ENCODE measurements around the gene NOL3. TPM values are rescaled to one million over a fixed set of nuclear protein-coding genes. Genes with fewer than 3 reads are reported as not detected.

NOL3 gene
- total RNA-seq, 3 donors from 2014 or later = 0.99 to 3.7 (median 1.4) TPM

DNA sequence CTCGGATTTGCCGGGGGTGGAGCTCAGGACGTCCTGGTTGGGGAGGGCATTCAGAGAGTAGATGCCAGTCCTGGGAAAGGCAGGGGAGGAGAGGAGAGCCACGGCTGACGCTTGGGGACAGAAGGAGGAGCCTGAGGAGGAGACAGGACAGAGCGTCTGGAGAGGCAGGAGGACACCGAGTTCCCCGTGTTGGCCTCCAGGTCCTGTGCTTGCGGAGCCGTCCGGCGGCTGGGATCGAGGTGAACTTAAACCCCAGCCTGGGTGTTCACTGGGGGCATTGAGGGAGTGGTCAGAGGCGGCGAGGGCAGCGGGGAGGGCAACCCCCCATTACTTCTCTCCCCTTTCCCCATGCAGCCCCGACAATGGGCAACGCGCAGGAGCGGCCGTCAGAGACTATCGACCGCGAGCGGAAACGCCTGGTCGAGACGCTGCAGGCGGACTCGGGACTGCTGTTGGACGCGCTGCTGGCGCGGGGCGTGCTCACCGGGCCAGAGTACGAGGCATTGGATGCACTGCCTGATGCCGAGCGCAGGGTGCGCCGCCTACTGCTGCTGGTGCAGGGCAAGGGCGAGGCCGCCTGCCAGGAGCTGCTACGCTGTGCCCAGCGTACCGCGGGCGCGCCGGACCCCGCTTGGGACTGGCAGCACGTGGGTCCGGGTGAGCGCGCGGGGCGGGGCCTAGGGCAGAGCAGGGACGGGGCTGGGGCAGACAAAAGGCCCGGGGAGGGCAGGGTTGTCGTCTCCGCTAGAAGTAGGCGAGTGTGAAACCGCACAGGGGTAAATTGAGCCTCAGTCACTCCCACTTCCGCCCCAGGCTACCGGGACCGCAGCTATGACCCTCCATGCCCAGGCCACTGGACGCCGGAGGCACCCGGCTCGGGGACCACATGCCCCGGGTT, 3.7 kb downstream of the NOL3 start:
- DNase-seq (peak; percentile 50), ATAC-seq (peak; percentile 82 to 85)
- Mint-ChIP-seq H3K27me3 (ENCODE audit: low read depth) (peaks cover 43% of the 10 kb centered on the region), H3K36me3 (ENCODE audit: insufficient read depth) (no peaks in the 10 kb centered on the region), H3K4me1 (ENCODE audit: low read depth) (peaks cover 33% of the 10 kb centered on the region), H3K4me3 (peak overlapping the region; percentile 78), H3K9me3 (no peaks in the 10 kb centered on the region)

DNA sequence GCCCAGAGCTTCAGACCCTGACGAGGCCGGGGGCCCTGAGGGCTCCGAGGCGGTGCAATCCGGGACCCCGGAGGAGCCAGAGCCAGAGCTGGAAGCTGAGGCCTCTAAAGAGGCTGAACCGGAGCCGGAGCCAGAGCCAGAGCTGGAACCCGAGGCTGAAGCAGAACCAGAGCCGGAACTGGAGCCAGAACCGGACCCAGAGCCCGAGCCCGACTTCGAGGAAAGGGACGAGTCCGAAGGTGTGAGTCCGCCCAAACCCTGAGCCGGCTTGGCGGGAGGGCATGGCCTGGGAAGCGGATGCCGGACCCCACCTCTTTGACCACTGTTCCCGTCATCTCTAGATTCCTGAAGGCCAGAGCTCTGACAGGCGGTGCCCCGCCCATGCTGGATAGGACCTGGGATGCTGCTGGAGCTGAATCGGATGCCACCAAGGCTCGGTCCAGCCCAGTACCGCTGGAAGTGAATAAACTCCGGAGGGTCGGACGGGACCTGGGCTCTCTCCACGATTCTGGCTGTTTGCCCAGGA, 4.4 kb downstream of the NOL3 start:
- Mint-ChIP-seq H3K9me3 (no peaks in the 10 kb centered on the region), H3K27me3 (ENCODE audit: low read depth) (peaks cover 38% of the 10 kb centered on the region), H3K36me3 (ENCODE audit: insufficient read depth) (no peaks in the 10 kb centered on the region), H3K4me3 (no peak overlapping the region), H3K4me1 (ENCODE audit: low read depth) (peaks cover 30% of the 10 kb centered on the region)
- ATAC-seq = peak in 1 of 2 donors; percentile 1
- DNase-seq = no peak

DNA sequence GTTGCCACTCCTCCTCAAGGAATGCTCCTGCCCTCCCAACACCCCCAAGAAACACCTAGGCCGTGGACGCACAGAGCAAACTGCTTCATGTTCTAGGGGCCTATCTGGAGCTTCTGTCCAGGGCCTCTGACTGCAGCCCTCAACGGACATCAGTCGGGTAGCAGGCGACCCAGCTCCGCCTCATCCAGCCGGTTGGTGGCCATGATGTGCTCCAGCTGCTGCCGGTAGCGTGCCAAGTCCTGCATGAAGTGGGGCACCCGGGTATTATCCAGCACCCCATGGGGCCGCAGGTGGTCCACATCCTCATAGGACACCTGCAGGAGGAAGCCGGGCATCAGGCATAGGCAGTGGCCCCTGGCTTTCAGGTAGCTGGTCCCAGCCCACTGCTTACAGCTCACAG, 6.3 kb downstream of the NOL3 start:
- no peaks in the 10 kb centered on the region for H3K36me3 Mint-ChIP-seq (ENCODE audit: insufficient read depth)
- DNase-seq (no peak), ATAC-seq (no peak)
- no peaks in the 10 kb centered on the region for H3K9me3 Mint-ChIP-seq
- H3K4me3 Mint-ChIP-seq = peak overlapping the region; percentile 38
- peaks cover 20% of the 10 kb centered on the region for H3K4me1 Mint-ChIP-seq (ENCODE audit: low read depth)
- H3K27me3 Mint-ChIP-seq (ENCODE audit: low read depth) = peaks cover 22% of the 10 kb centered on the region

DNA sequence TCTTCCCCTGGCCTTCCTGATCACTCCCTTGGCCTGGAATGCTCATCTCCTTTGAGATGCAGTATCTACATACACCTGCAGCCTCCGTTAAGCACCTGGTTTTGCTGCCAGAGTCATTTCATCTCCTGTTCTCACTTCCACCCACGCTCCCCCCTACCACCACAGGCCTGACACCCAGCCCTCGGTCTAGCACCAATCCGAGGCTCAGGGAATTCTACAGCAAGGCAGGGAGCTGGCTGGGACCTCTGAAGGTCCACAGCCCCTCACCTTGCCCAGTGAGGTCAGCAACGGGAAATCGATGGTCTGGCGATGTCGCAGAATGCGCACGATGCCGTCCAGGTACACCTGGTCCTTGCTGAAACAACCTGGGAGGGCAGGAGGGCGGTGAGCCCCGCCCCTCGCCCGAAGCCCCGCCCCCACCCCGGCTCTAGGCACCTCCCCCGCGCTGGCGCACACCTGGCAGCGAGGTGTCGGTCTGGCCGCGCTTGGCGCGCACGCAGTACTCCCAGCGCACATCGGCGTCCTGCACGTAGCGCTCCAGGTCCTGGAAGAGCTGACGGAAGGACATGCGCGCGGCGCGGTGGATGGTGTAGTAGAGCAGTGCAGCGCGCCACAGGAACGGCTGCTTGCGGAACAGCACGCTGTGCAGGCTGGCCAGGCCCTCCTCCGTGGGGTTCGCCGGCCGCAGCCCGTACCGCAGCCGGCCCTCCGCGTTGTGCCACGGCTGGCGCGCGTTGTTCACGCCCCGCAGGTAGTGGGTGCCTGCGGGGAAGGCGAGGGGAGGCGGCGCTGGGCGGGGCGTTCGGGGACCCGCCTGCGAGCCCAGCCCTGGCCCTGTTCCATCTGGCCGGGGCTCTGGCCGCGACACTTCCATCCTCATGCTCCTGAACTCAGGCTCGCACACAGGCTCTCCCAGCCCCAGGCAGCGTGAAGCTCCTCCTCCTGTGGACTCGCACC, 7.7 kb downstream of the NOL3 start:
- DNase-seq (peak; percentile 40), ATAC-seq (peak; percentile 53 to 63)
- peaks cover 16% of the 10 kb centered on the region for H3K27me3 Mint-ChIP-seq (ENCODE audit: low read depth)
- peaks cover 19% of the 10 kb centered on the region for H3K4me1 Mint-ChIP-seq (ENCODE audit: low read depth)
- no peaks in the 10 kb centered on the region for H3K36me3 Mint-ChIP-seq (ENCODE audit: insufficient read depth)
- H3K9me3 Mint-ChIP-seq = no peaks in the 10 kb centered on the region
- H3K4me3 Mint-ChIP-seq = peak overlapping the region; percentile 58

DNA sequence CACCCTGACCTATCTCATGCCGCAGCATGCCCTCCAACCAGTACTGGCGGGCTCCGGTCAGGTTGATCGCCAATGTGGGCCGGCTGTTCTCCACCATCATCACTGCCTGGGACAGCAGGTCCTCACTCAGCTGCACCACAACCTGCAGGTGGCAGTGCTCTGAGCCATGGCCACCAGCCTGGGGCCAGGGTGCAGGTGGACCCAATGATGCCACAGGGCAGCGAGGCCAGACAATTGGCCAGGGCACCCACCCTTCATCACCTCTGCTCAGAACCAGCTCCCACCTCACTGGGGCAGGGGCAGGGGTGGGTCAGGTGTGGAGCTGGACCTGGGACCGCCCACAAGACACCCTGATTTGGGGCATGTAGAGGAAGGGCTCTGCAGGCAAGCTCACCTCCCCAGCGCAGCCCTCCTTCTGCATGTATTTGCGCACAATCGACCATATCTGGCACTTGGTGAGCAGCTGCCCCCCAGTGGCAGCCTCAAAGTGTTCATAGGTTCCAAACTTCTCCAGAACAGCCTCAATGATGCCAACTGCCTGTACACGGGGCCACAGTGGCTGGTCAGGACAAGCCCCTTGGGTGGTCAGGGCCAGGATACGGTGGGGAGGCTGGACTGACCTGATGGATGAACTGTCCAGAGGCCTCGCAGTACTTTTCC, 9.2 kb downstream of the NOL3 start:
- ATAC-seq = no peak
- peaks cover 6% of the 10 kb centered on the region for H3K27me3 Mint-ChIP-seq (ENCODE audit: low read depth)
- DNase-seq = no peak
- H3K36me3 Mint-ChIP-seq (ENCODE audit: insufficient read depth) = no peaks in the 10 kb centered on the region
- peaks cover 7% of the 10 kb centered on the region for H3K4me1 Mint-ChIP-seq (ENCODE audit: low read depth)
- no peaks in the 10 kb centered on the region for H3K9me3 Mint-ChIP-seq
- no peak overlapping the region for H3K4me3 Mint-ChIP-seq

DNA sequence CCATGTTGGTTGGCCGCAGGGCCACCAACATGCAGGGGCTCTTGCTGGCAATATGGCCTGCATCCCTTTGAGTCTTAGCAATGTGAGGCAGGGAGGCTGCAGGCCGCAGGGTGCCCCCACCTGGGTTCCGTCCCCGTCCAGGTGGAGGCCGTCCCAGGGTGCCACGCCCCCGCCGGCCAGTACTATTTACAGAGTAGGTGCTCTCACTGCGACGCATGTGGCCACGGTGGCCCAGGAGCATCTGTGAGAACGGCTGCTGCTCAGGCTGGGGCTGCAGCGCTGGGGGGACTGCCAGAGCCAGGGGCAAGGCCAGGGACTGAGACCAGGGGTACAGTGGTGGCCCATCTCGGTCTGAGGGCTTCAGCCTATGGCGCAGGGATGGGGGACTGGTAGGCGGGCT, 9.8 kb downstream of the NOL3 start:
- Mint-ChIP-seq H3K27me3 (ENCODE audit: low read depth) (peaks cover 5% of the 10 kb centered on the region), H3K4me1 (ENCODE audit: low read depth) (peaks cover 12% of the 10 kb centered on the region), H3K36me3 (ENCODE audit: insufficient read depth) (no peaks in the 10 kb centered on the region), H3K9me3 (no peaks in the 10 kb centered on the region), H3K4me3 (no peak overlapping the region)
- ATAC-seq = no peak
- DNase-seq = no peak

DNA sequence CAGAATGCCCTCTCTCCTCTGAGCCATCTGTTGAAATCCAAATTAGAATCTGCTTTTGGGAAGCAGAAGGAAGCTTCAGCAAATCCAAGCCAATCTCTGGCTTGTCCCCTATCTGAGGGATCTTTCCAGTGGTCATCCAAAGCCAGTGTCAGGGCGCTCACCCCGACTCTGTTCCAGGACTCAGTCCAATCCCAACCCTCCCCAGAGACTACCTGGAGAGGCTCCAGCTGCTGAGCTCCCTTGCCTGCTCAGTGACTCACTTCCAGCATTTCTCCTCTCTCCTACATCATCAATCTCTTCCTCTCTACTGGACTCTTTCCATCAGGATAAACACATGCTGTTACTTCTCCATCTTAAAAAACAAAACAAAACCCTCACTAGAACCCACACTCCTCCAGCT, 11.0 kb downstream of the NOL3 start:
- no peaks in the 10 kb centered on the region for H3K36me3 Mint-ChIP-seq (ENCODE audit: insufficient read depth)
- ATAC-seq = no peak
- H3K4me1 Mint-ChIP-seq (ENCODE audit: low read depth) = peaks cover 19% of the 10 kb centered on the region
- H3K4me3 Mint-ChIP-seq = no peak overlapping the region
- no peak for DNase-seq
- no peaks in the 10 kb centered on the region for H3K9me3 Mint-ChIP-seq
- peaks cover 5% of the 10 kb centered on the region for H3K27me3 Mint-ChIP-seq (ENCODE audit: low read depth)

DNA sequence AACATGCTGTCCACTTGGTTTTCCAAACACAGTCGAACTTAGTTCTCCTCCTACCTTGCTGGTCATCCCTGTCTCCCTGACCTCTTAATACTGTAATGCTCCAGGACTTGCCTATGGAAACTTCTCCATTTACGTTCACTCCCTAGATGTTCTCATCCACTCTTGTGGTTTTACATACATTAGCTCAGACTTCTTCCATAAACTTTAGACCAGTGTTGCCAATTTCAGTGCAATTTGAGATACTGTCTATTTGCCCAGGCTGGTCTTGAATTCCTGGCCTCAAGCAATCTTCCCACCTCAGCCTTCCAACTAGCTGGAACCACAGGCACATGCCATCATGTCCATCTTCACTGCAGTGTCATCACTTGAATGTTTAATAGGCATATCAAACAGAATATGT, 11.9 kb downstream of the NOL3 start:
- no peak for ATAC-seq
- H3K36me3 Mint-ChIP-seq (ENCODE audit: insufficient read depth) = no peaks in the 10 kb centered on the region
- no peak for DNase-seq
- H3K4me1 Mint-ChIP-seq (ENCODE audit: low read depth) = peaks cover 19% of the 10 kb centered on the region
- H3K27me3 Mint-ChIP-seq (ENCODE audit: low read depth) = peaks cover 5% of the 10 kb centered on the region
- H3K4me3 Mint-ChIP-seq = no peak overlapping the region
- H3K9me3 Mint-ChIP-seq = no peaks in the 10 kb centered on the region

DNA sequence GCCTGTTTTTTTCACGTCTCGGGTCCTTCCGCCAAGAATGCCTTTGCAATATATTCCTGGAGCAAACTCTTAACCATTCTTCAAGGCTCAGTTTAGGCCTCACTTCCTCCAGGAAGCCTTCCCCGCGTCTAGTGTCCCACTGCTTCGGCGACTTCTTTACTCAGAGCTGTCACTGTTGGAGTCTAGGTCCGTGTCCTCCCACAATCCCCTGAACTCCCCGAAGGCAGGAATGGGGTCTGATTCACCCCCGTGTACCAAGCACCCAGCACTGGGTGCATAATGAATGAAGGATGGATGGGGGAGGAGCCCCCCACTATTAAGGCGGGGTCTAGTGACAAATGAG, 12.9 kb downstream of the NOL3 start:
- H3K4me1 Mint-ChIP-seq (ENCODE audit: low read depth) = peaks cover 15% of the 10 kb centered on the region
- no peak for ATAC-seq
- no peak for DNase-seq
- H3K9me3 Mint-ChIP-seq = no peaks in the 10 kb centered on the region
- no peaks in the 10 kb centered on the region for H3K36me3 Mint-ChIP-seq (ENCODE audit: insufficient read depth)
- peaks cover 7% of the 10 kb centered on the region for H3K27me3 Mint-ChIP-seq (ENCODE audit: low read depth)
- H3K4me3 Mint-ChIP-seq = no peak overlapping the region

DNA sequence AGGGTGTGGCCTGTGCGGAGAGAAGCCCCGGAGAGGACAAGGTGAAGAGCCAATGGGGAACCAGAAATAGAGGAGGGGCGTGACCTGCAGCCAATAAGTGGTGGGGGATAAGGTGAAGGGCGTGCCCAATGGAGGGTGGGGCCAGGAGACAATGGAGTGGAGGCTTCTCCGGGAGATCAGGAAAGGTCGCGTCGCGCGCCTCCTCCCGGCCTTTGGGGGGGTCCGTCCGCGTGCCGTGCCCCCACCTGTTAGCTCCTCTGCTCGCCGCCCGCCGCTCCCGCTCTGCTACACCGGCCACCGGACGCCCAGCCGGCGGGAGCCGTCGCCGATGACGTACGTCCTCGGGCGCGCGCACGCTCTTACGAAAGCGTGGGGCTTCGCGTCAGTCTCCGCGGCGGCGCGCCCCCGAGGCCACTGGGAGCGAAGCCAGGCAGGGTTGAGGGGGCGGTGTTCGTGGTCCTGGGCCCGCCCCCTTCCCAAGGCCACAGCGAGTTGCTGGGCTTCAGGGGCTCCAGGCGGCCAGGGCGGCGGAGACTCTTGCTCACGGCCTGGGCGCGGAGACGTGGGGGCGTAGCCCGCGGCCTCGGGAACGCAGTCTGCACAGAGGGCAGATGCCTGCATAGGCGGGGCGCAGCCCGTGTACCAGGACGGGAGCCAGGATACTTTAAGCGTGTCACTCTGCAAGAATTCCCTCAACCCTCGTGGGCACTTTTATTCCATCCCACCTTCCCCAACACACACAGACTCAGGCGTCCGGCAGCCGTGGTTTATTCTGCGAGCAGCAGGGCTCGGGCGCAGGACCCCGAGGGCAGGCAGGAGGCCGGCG, 13.5 kb downstream of the NOL3 start, which contains the start of gene MATCAP1:
Gene MATCAP1, minus strand, starts transcription at position 337 of the 826 bp plus-strand sequence. CDS start 3,353 bp downstream, outside the sequence.
- Mint-ChIP-seq H3K4me3 (peak within 1 kb of the TSS; percentile 83), H3K36me3 (ENCODE audit: insufficient read depth) (no peaks in the 10 kb centered on the region), H3K9me3 (no peaks in the 10 kb centered on the region), H3K4me1 (ENCODE audit: low read depth) (peaks cover 12% of the 10 kb centered on the region), H3K27me3 (ENCODE audit: low read depth) (peaks cover 5% of the 10 kb centered on the region)
- peak; percentile 88 for DNase-seq
- peak; percentile 95 to 96 for ATAC-seq

DNA sequence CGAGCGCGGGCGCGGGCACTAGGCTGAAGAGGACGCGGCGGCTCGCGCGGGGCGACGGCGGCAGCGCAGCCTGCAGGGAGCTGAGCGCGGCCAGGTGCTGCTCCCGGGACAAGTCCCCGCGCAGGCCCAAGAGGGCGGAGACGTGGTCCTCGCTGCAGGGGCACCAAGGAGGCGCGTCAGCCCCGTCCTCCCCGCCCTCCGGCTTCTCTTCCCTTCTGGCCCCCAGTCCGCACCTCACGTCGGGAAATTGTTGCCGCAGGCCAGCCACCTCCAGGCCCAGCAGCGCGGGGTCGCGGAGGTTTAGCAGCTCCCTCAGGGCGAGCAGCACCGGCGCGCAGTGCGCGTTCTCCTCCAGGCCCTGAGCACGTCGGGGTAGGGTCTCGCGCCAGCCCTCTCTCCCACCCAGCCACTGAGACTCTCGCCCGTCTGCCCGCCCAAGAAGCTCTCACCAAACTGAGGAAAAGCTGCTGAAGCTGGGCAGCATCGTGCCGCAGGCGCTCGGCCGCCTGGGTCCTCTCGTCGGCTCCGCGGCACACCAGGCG, 14.2 kb downstream of the NOL3 start:
- Mint-ChIP-seq H3K4me1 (ENCODE audit: low read depth) (peaks cover 12% of the 10 kb centered on the region), H3K27me3 (ENCODE audit: low read depth) (peaks cover 4% of the 10 kb centered on the region), H3K9me3 (no peaks in the 10 kb centered on the region), H3K4me3 (peak overlapping the region; percentile 83), H3K36me3 (ENCODE audit: insufficient read depth) (no peaks in the 10 kb centered on the region)
- peak; percentile 3 to 15 for ATAC-seq
- no peak for DNase-seq

DNA sequence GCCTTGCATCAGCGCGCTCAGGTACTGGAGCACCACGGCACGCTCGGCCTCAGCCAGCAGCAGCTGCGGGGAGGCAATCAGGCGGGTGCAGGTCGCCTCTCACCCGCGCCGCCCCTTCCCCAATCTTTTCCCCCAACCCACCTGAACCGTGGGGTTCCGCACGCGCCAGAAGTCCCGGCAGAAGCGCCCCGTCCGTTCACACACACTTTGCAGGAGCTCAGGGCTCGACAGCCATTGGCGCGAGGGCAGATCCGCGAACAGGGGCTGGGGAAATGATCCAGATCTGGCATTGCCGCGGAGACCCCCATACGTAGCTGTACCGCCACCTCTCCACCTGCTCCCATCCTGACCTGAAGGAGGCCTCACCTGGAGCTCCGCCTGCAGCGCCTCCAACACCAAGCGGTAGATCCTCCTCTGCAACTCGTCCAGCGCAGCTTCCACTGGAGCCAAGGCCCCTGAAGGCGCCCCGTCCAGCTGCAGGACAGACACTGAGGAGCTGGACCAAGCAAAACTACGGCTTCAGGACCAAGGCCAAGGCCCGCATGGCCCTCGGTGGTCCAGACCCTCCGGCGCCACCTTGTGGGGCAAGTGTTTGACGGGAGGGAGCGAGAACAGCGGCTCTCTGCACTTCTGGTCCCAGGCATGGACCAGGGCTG, 14.8 kb downstream of the NOL3 start:
- DNase-seq = peak; percentile 78
- Mint-ChIP-seq H3K36me3 (ENCODE audit: insufficient read depth) (no peaks in the 10 kb centered on the region), H3K4me1 (ENCODE audit: low read depth) (peaks cover 12% of the 10 kb centered on the region), H3K9me3 (no peaks in the 10 kb centered on the region), H3K4me3 (peak overlapping the region; percentile 83), H3K27me3 (ENCODE audit: low read depth) (peaks cover 4% of the 10 kb centered on the region)
- peak; percentile 25 to 27 for ATAC-seq
